ENCODE results near the gene TPX2.

Gene TPX2

GRCh38 chr20:31760519-31761240 lies 21.6 kb downstream of the TPX2 start:
- Histone ChIP-seq H3K27ac (no peak overlapping the region), H3K4me3 (no peak overlapping the region)
- DNase-seq (ENCODE audit: low spot score) = no peak
- no peak for TF ChIP-seq CTCF (IDR thresholded peaks at IDR 0.05)

- no peak for TF ChIP-seq CTCF (IDR thresholded peaks at IDR 0.05)
- DNase-seq (ENCODE audit: low spot score) = no peak
- H3K27ac ChIP-seq = no peak overlapping the region
- no peak overlapping the region for H3K4me3 ChIP-seq
These were observed 25.7 kb downstream of the TPX2 start for GRCh38 chr20:31764641-31765305.

- no peak overlapping the region for H3K4me3 ChIP-seq
- no peak for DNase-seq (ENCODE audit: low spot score)
- TF ChIP-seq CTCF (IDR thresholded peaks at IDR 0.05) = no peak
- H3K27ac ChIP-seq = no peak overlapping the region
These were observed 28.7 kb downstream of the TPX2 start for GRCh38 chr20:31767805-31768204.

GRCh38 chr20:31769681-31770080 lies 30.6 kb downstream of the TPX2 start:
- TF ChIP-seq CTCF (IDR thresholded peaks at IDR 0.05) = no peak
- no peak for DNase-seq (ENCODE audit: low spot score)
- H3K27ac ChIP-seq = no peak overlapping the region
- no peak overlapping the region for H3K4me3 ChIP-seq

- H3K4me3 ChIP-seq = peak overlapping the region; percentile 3
- H3K27ac ChIP-seq = no peak overlapping the region
- TF ChIP-seq CTCF (IDR thresholded peaks at IDR 0.05) = no peak
- no peak for DNase-seq (ENCODE audit: low spot score)
These were observed 31.2 kb downstream of the TPX2 start for GRCh38 chr20:31770243-31770642.

- TF ChIP-seq CTCF (IDR thresholded peaks at IDR 0.05) = no peak
- DNase-seq (ENCODE audit: low spot score) = no peak
- H3K27ac ChIP-seq = no peak overlapping the region
- no peak overlapping the region for H3K4me3 ChIP-seq
These were observed 35.3 kb downstream of the TPX2 start for GRCh38 chr20:31774408-31774807.

- no peak for DNase-seq (ENCODE audit: low spot score)
- Histone ChIP-seq H3K4me3 (no peak overlapping the region), H3K27ac (no peak overlapping the region)
- TF ChIP-seq CTCF (IDR thresholded peaks at IDR 0.05) = no peak
These were observed 41.7 kb downstream of the TPX2 start for GRCh38 chr20:31780839-31781238.
